ENCODE measurements around the gene MAPKAPK3.
A peak's percentile ranks its signal among the peaks of the same experiment; 100 is the strongest.

Gene MAPKAPK3

GRCh38 chr3:50628601-50629000, 11.7 kb downstream of the MAPKAPK3 start:
- DNase-seq = no peak

DNA sequence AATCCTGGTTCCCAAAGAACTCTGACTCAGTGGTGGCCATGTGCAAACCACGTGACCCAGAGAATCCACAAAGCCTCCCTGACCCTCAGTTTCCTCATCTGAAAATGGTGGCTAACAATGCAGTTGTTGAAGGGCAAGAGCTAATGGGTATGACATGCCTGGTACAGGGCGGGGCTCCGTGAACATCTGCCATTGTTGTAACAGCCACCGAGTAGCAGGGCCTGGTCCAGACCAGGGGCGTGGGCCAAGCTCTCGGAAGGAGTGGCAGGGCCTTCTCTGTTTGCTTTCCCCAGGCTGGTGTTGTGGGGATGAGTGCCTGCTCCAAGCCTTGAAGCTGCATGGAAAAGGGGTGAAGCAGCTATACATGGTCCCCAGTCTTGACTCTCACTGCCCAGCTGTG, 13.4 kb downstream of the MAPKAPK3 start:
- DNase-seq = no peak

- DNase-seq = no peak
Observed at GRCh38 chr3:50630877-50631276, 13.9 kb downstream of the MAPKAPK3 start.

DNA sequence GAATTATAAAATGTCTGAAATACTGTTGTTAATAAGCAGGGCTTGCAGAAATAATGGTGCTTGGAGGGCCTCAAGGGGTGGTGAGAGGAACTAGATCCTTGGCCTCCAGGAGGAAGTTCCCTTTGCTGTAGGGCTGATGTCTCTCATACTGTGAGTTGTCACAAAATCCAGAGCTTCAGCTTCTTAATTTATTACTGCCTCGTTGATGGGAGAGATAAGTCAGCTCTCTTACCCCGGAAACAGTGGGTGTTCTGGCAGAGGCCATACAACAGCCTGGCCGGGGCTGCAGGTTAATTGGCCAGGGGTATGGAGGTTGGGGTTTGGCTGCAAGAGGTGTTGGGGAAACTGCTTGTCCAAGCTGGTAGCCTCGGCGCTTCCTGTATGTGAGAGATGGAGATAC, 15.5 kb downstream of the MAPKAPK3 start:
- peak in 1 of 2 experiments; percentile 34 for DNase-seq

DNA sequence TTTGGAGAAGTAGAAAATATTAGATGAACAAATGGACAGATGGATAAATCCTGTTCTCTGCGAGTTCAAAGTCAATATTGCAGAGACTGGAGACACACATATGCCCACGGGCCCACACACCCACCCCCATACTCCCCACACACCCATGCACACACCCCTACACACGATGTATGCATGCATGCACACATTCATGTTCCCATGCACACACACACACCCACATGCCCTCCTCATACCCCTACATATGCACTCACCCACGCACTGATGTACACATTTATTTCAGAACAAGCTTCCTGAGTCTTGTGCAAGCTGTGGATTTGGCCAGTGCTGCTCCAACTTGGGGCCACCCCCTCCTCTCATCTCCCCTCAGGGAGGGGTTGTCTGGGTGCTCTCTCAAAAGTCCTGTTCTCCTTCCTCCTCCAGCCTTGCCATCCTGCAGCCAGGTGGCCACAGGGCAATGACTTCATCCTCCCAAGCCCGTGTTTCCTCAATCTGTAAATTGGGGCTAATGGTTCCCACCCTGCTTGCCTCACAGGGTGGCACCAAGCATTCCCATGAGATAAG, 16.4 kb downstream of the MAPKAPK3 start:
- no peak for DNase-seq

GRCh38 chr3:50635066-50635465, 18.1 kb downstream of the MAPKAPK3 start:
- DNase-seq = no peak

DNA sequence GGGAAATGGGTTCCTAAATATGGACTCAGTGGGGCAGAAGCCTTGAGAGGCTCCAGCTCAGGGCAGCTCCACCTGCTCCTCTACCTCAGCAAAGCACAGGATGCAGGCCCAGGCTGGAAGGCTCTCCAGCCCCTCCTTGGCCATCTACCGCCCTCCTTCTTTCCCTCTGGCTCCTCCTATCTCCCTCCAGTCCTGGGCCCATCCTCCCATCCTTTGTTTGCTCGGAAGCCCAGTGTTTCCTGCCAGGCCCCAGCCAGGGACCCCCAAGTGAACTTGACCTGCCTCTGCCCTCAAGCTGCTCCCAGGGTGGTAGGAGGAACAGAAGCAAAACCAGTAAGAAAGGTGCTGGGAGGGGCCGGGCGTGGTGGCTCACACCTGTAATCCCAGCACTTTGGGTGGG, 20.1 kb downstream of the MAPKAPK3 start:
- no peak for DNase-seq

DNA sequence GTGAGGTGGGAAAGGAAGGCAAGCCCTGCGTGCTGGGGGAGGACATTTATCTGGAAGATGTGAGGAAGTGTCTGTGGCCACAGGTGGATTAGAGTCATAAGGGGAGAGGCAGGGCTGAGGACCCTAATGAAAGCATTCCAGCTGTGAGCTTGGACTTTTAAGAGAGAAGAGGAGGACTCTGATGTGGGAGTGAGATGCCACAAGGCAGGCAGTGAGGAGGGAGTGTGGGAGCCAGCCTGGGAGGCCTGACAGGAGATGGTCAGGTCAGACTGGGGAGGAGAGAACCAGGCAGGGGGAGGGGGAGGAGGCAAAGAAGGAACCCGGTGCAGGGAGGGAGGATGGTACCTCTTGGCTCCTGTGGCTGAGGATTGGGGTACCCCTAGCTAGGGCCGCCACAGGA, 21.0 kb downstream of the MAPKAPK3 start:
- no peak for DNase-seq

GRCh38 chr3:50639055-50639494, 22.1 kb downstream of the MAPKAPK3 start:
- DNase-seq = no peak

GRCh38 chr3:50642382-50642781, 25.4 kb downstream of the MAPKAPK3 start:
- no peak for DNase-seq

GRCh38 chr3:50644561-50644960, 27.6 kb downstream of the MAPKAPK3 start:
- no peak for DNase-seq

DNA sequence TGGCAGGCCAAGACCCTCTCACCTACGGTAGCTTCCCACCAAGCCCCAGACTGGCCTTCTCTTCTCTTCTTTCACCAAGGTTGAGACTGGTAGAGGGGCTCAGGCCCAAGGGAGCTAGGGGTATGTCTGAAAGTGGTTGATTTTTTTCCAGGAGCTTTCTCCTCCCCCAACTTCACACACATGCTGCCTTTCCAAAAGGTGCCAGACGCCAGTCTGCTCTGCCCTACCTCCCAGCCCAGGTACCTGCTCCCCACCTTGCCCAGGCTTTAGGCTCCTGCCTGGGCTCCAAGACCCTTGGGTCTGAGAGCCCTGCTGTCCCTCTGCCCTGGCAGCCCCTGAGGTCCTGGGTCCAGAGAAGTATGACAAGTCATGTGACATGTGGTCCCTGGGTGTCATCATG, 28.4 kb downstream of the MAPKAPK3 start:
- DNase-seq = no peak

GRCh38 chr3:50648313-50648712, 31.4 kb downstream of the MAPKAPK3 start:
- no peak for DNase-seq

- no peak for DNase-seq
Observed at GRCh38 chr3:50648944-50649343, 32.0 kb downstream of the MAPKAPK3 start.

GRCh38 chr3:50649451-50649931, 32.5 kb downstream of the MAPKAPK3 start:
- DNase-seq = no peak

- DNase-seq = no peak
Observed at GRCh38 chr3:50650018-50650417, 33.1 kb downstream of the MAPKAPK3 start.

DNA sequence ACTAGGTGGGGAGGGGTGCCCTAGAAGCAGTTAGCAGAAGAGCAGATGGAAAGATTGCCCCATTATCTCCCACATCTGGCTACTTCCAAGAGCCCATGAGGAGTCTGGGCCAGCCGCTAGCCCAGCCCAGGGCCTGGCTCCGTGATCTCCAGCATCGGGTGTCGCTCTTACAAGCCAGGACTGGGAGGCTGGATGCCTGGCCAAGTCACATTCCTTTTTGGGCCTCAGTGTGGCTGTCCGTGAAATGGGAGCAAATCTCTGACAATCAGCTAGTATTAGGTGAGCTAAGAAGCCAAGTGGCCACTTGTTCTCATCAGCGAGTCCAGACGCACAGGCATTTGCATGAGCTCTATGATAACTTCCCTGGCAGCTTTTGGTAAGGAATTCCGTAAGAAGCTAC, 34.5 kb downstream of the MAPKAPK3 start:
- DNase-seq = no peak

GRCh38 chr3:50651920-50652529, 35.1 kb downstream of the MAPKAPK3 start:
- DNase-seq = no peak

- peak; percentile 69 to 77 for DNase-seq
Observed at GRCh38 chr3:50652709-50653108, 35.8 kb downstream of the MAPKAPK3 start.

- DNase-seq = no peak
Observed at GRCh38 chr3:50653937-50654595, 37.1 kb downstream of the MAPKAPK3 start.

GRCh38 chr3:50655009-50655830, 38.3 kb downstream of the MAPKAPK3 start:
- peak; percentile 38 to 53 for DNase-seq

GRCh38 chr3:50656417-50657195, 39.7 kb downstream of the MAPKAPK3 start:
- DNase-seq = no peak

DNA sequence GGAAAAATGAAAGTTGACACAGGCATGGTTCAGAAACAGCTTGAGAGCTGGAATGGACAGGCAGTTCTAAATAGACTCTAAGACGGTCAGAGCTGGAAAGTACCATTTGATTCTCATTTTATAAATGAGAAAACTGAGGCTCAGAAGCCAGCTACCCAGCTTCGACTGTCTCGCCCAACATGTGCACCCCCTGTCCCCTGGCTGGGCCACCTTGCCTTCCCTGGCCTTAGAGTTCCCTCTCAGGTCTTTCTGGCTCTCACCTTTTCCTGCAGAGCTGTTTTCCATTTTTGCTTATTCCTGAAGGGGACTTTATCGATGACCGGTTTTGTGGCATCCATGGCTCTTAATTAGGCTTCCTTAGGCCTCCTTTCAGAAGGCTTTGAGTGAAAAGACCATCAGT, 40.5 kb downstream of the MAPKAPK3 start:
- DNase-seq = no peak
